ENCODE data around the gene RNF222. TPM values are rescaled to one million over a fixed set of nuclear protein-coding genes. Genes with fewer than 3 reads are reported as not detected.

RNF222 gene
- polyA plus RNA-seq, 1 donor from 2014 or later: not detected

DNA sequence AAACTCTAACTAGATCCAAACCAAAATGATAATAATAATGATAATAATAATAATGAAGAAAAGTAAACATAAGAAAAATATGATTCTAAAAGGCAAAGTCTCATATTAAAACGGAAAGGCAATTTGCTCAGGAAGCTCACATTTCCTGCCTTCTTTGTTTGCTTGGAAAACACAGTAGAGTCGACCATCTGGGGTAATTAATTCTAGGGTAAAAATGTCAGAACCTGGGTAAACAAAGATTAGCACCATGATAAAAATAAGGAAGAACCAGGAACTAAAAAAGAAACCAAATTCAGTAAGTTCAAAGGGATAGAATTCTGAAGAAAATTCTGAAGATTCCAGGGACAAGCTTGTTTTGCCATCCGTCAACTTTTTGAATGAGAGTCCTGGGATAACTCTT lies 37.4 kb downstream of the RNF222 start:
- H3K4me3 ChIP-seq (ENCODE audit: low read length): no peak overlapping the region
- TF ChIP-seq SMC3 (conservative IDR thresholded peaks at IDR 0.05; ENCODE audit: poor library complexity): no peak
- TF ChIP-seq EP300 (conservative IDR thresholded peaks at IDR 0.05; ENCODE audit: poor library complexity, severe bottlenecking): no peak
- TF ChIP-seq EZH2 (IDR thresholded peaks at IDR 0.05; ENCODE audit: borderline replicate concordance, insufficient read depth, low read length, poor library complexity, severe bottlenecking): no peak
- TF ChIP-seq MXI1 (conservative IDR thresholded peaks at IDR 0.05; ENCODE audit: poor library complexity, severe bottlenecking): no peak
- TF ChIP-seq RAD21 (conservative IDR thresholded peaks at IDR 0.05): no peak
- no peak for TF ChIP-seq POLR2AphosphoS5 (IDR thresholded peaks at IDR 0.05)
- no peak for TF ChIP-seq TAF1 (IDR thresholded peaks at IDR 0.05; ENCODE audit: low read depth)
- H3K79me2 ChIP-seq (replicated peaks; ENCODE audit: insufficient read depth, low read length): no peaks in the 10 kb centered on the region
- no peaks in the 10 kb centered on the region for H3K27me3 ChIP-seq (ENCODE audit: insufficient read depth, low read depth, low read length)
- no peak overlapping the region for H2AFZ ChIP-seq (ENCODE audit: low read depth, low read length)
- no peaks in the 10 kb centered on the region for H3K9me3 ChIP-seq (ENCODE audit: low read length)
- no peak overlapping the region for H3K27ac ChIP-seq (ENCODE audit: low read length)
- no peaks in the 10 kb centered on the region for H3F3A ChIP-seq (ENCODE audit: insufficient read depth, low read length, poor library complexity, severe bottlenecking)
- H3K9ac ChIP-seq (ENCODE audit: low read length): no peak overlapping the region
- no peaks in the 10 kb centered on the region for H3K36me3 ChIP-seq (ENCODE audit: insufficient read depth, low read length)
- H3K4me2 ChIP-seq (ENCODE audit: low read length): no peak overlapping the region
- no peaks in the 10 kb centered on the region for H4K20me1 ChIP-seq (ENCODE audit: insufficient read depth)
- H3K9me2 ChIP-seq (ENCODE audit: insufficient read depth, low read length): no peaks in the 10 kb centered on the region

DNA sequence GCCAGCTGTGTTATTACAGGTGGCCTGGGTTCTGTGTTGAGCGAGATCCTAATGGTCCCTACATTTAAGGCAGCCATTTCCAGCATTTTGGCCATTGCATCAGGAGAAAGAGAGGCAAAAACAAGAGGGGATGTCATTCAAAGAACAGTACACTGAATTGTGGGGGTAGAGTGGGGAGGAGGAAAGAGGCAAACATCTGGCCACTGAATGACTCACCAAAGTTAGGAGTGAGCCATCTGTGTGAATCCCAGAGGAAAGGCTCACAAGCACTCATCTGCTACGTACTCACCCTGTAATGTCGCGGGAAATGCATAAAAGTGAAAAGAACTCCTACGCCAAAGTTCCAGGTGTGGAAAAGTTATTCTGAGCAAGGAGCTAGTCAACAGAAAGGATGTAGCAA lies 37.9 kb downstream of the RNF222 start:
- Histone ChIP-seq H3K9ac (ENCODE audit: low read length) (no peak overlapping the region), H3K79me2 (replicated peaks; ENCODE audit: insufficient read depth, low read length) (no peaks in the 10 kb centered on the region), H3K4me2 (ENCODE audit: low read length) (no peak overlapping the region), H2AFZ (ENCODE audit: low read depth, low read length) (no peak overlapping the region), H3K4me3 (ENCODE audit: low read length) (no peak overlapping the region), H3K9me2 (ENCODE audit: insufficient read depth, low read length) (no peaks in the 10 kb centered on the region), H3K27ac (ENCODE audit: low read length) (no peak overlapping the region), H3K36me3 (ENCODE audit: insufficient read depth, low read length) (no peaks in the 10 kb centered on the region), H4K20me1 (ENCODE audit: insufficient read depth) (no peaks in the 10 kb centered on the region), H3F3A (ENCODE audit: insufficient read depth, low read length, poor library complexity, severe bottlenecking) (no peaks in the 10 kb centered on the region), H3K27me3 (ENCODE audit: insufficient read depth, low read depth, low read length) (no peaks in the 10 kb centered on the region), H3K9me3 (ENCODE audit: low read length) (no peaks in the 10 kb centered on the region)
- TF ChIP-seq POLR2AphosphoS5 (IDR thresholded peaks at IDR 0.05) (no peak), EZH2 (IDR thresholded peaks at IDR 0.05; ENCODE audit: borderline replicate concordance, insufficient read depth, low read length, poor library complexity, severe bottlenecking) (no peak), MXI1 (conservative IDR thresholded peaks at IDR 0.05; ENCODE audit: poor library complexity, severe bottlenecking) (no peak), EP300 (conservative IDR thresholded peaks at IDR 0.05; ENCODE audit: poor library complexity, severe bottlenecking) (no peak), SMC3 (conservative IDR thresholded peaks at IDR 0.05; ENCODE audit: poor library complexity) (no peak), RAD21 (conservative IDR thresholded peaks at IDR 0.05) (no peak), TAF1 (IDR thresholded peaks at IDR 0.05; ENCODE audit: low read depth) (no peak)
- TF ChIP-seq, protein P1, sequence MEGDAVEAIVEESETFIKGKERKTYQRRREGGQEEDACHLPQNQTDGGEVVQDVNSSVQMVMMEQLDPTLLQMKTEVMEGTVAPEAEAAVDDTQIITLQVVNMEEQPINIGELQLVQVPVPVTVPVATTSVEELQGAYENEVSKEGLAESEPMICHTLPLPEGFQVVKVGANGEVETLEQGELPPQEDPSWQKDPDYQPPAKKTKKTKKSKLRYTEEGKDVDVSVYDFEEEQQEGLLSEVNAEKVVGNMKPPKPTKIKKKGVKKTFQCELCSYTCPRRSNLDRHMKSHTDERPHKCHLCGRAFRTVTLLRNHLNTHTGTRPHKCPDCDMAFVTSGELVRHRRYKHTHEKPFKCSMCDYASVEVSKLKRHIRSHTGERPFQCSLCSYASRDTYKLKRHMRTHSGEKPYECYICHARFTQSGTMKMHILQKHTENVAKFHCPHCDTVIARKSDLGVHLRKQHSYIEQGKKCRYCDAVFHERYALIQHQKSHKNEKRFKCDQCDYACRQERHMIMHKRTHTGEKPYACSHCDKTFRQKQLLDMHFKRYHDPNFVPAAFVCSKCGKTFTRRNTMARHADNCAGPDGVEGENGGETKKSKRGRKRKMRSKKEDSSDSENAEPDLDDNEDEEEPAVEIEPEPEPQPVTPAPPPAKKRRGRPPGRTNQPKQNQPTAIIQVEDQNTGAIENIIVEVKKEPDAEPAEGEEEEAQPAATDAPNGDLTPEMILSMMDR (IDR thresholded peaks at IDR 0.05; ENCODE audit: poor library complexity, severe bottlenecking): no peak
- TF ChIP-seq, protein P2, sequence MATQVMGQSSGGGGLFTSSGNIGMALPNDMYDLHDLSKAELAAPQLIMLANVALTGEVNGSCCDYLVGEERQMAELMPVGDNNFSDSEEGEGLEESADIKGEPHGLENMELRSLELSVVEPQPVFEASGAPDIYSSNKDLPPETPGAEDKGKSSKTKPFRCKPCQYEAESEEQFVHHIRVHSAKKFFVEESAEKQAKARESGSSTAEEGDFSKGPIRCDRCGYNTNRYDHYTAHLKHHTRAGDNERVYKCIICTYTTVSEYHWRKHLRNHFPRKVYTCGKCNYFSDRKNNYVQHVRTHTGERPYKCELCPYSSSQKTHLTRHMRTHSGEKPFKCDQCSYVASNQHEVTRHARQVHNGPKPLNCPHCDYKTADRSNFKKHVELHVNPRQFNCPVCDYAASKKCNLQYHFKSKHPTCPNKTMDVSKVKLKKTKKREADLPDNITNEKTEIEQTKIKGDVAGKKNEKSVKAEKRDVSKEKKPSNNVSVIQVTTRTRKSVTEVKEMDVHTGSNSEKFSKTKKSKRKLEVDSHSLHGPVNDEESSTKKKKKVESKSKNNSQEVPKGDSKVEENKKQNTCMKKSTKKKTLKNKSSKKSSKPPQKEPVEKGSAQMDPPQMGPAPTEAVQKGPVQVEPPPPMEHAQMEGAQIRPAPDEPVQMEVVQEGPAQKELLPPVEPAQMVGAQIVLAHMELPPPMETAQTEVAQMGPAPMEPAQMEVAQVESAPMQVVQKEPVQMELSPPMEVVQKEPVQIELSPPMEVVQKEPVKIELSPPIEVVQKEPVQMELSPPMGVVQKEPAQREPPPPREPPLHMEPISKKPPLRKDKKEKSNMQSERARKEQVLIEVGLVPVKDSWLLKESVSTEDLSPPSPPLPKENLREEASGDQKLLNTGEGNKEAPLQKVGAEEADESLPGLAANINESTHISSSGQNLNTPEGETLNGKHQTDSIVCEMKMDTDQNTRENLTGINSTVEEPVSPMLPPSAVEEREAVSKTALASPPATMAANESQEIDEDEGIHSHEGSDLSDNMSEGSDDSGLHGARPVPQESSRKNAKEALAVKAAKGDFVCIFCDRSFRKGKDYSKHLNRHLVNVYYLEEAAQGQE (IDR thresholded peaks at IDR 0.05; ENCODE audit: borderline replicate concordance): no peak

All from neural cell (in vitro differentiated cells).